Neural progenitor cell (in vitro differentiated cells): Measurements from ENCODE around the gene GFOD1. TPM values are rescaled to one million over a fixed set of nuclear protein-coding genes. Genes with fewer than 3 reads are reported as not detected.

Source experiments
- DNase-seq: peaks from one replicate; pipeline ENCODE4 v3.0.0-alpha.2; 2016; ENCODE audit warnings: low spot score
- H2AFZ ChIP-seq: fragments of 200-600 bp; sonication (generic); replicated peaks from 2 replicates; pipeline ENCODE4 v1.6.1; 2016; ENCODE audit warnings: antibody characterized with exemption
- H3F3A ChIP-seq: fragments of 200-600 bp; sonication (generic); 2 replicates; pipeline ENCODE4 v1.6.1; 2016; ENCODE audit warnings: antibody characterized with exemption, low read depth
- H3K27ac ChIP-seq: fragments of 200-600 bp; sonication (generic); 2 replicates; pipeline ENCODE4 v1.5.1; 2016; ENCODE audit warnings: mild to moderate bottlenecking
- H3K27me3 ChIP-seq: fragments of 200-600 bp; sonication (generic); 2 replicates; pipeline ENCODE4 v1.6.1; 2016; ENCODE audit warnings: mild to moderate bottlenecking, moderate library complexity
- H3K36me3 ChIP-seq: fragments of 200-600 bp; sonication (generic); 2 replicates; pipeline ENCODE4 v1.5.1; 2016
- H3K4me1 ChIP-seq: fragments of 200-600 bp; sonication (generic); 2 replicates; pipeline ENCODE4 v1.6.1; 2016; ENCODE audit warnings: mixed run types
- H3K4me2 ChIP-seq: fragments of 200-600 bp; sonication (generic); 2 replicates; pipeline ENCODE4 v1.6.1; 2016
- H3K4me3 ChIP-seq: fragments of 200-600 bp; sonication (generic); 2 replicates; pipeline ENCODE4 v1.5.1; 2016
- H3K79me2 ChIP-seq: fragments of 200-600 bp; sonication (generic); 2 replicates; pipeline ENCODE4 v1.6.1; 2016; ENCODE audit warnings: low read depth
- H3K9ac ChIP-seq: fragments of 200-600 bp; sonication (generic); 2 replicates; pipeline ENCODE4 v1.6.1; 2016
- H3K9me3 ChIP-seq: fragments of 200-600 bp; sonication (generic); 2 replicates; pipeline ENCODE4 v1.5.1; 2016; ENCODE audit warnings: low read depth
- H4K20me1 ChIP-seq: fragments of 200-600 bp; sonication (generic); 2 replicates; pipeline ENCODE4 v1.6.1; 2016; ENCODE audit warnings: low read depth
- H3K27ac Mint-ChIP-seq: 3 replicates; pipeline ENCODE4 v1.8.0; 2021; ENCODE audit warnings: mixed read lengths
- H3K27me3 Mint-ChIP-seq: 2 replicates; pipeline ENCODE4 v1.8.0; 2022; ENCODE audit warnings: low read depth, mild to moderate bottlenecking, inconsistent platforms, moderate library complexity, mixed read lengths; ENCODE audit not compliant: insufficient read depth
- H3K36me3 Mint-ChIP-seq: 3 replicates; pipeline ENCODE4 v1.8.0; 2021; ENCODE audit warnings: mixed read lengths
- H3K4me1 Mint-ChIP-seq: 3 replicates; pipeline ENCODE4 v1.8.0; 2021; ENCODE audit warnings: mixed read lengths
- H3K4me3 Mint-ChIP-seq: 3 replicates; pipeline ENCODE4 v1.8.0; 2021; ENCODE audit warnings: mild to moderate bottlenecking, moderate library complexity, mixed read lengths
- H3K9me3 Mint-ChIP-seq: 3 replicates; pipeline ENCODE4 v1.8.0; 2020; ENCODE audit warnings: mixed read lengths
- CTCF ChIP-seq: fragments of 200-600 bp; sonication (generic); IDR thresholded peaks from 2 replicates; pipeline ENCODE4 v1.5.1; 2017; ENCODE audit warnings: antibody characterized with exemption, mild to moderate bottlenecking
- EZH2 ChIP-seq: fragments of 200-600 bp; sonication (generic); IDR thresholded peaks from 2 replicates; pipeline ENCODE4 v1.6.1; 2017; ENCODE audit warnings: antibody characterized with exemption, mild to moderate bottlenecking, moderate library complexity
- EZH2phosphoT487 ChIP-seq: fragments of 200-600 bp; sonication (generic); IDR thresholded peaks from 2 replicates; pipeline ENCODE4 v1.6.1; 2017; ENCODE audit warnings: antibody characterized with exemption
- total RNA-seq: library from RNA; depleted of rRNA; stranded (reverse); fragments of >200 nt; gene quantifications from 2 replicates; pipeline ENCODE4 v1.2.3, GENCODE V29; 2015; ENCODE audit warnings: low replicate concordance

Gene GFOD1
- total RNA-seq, 1 donor from 2014 or later, result 1.8 TPM

GRCh38 chr6:13364842-13365241, 122.6 kb downstream of the GFOD1 start:
- Mint-ChIP-seq H3K27ac (no peak overlapping the region), H3K27me3 (peaks cover 2% of the 10 kb centered on the region), H3K4me1 (peaks cover 46% of the 10 kb centered on the region), H3K9me3 (no peaks in the 10 kb centered on the region), H3K4me3 (no peak overlapping the region), H3K36me3 (peaks cover 5% of the 10 kb centered on the region)
- Histone ChIP-seq H3K36me3 (no peaks in the 10 kb centered on the region), H3K79me2 (no peaks in the 10 kb centered on the region), H3K9me3 (no peaks in the 10 kb centered on the region), H3K4me3 (no peak overlapping the region), H3K4me1 (peaks cover 27% of the 10 kb centered on the region), H3K27ac (no peak overlapping the region), H2AFZ (no peak overlapping the region), H3K9ac (no peak overlapping the region), H4K20me1 (no peaks in the 10 kb centered on the region), H3K4me2 (no peak overlapping the region), H3K27me3 (no peaks in the 10 kb centered on the region), H3F3A (peaks cover 11% of the 10 kb centered on the region)
- no peak for DNase-seq
- TF ChIP-seq EZH2phosphoT487, result no peak
- no peak for TF ChIP-seq EZH2
- TF ChIP-seq CTCF, result no peak

GRCh38 chr6:13362412-13362811, 125.0 kb downstream of the GFOD1 start:
- Mint-ChIP-seq H3K4me3 (no peak overlapping the region), H3K27me3 (peaks cover 2% of the 10 kb centered on the region), H3K36me3 (peaks cover 5% of the 10 kb centered on the region), H3K4me1 (peaks cover 46% of the 10 kb centered on the region), H3K27ac (peak overlapping the region; percentile 64), H3K9me3 (no peaks in the 10 kb centered on the region)
- H3F3A ChIP-seq, result peaks cover 14% of the 10 kb centered on the region
- TF ChIP-seq EZH2phosphoT487 (no peak), EZH2 (no peak), CTCF (no peak)
- peaks cover 34% of the 10 kb centered on the region for H3K4me1 ChIP-seq
- H3K27ac ChIP-seq, result no peak overlapping the region
- no peaks in the 10 kb centered on the region for H3K9me3 ChIP-seq
- H3K36me3 ChIP-seq, result no peaks in the 10 kb centered on the region
- no peak overlapping the region for H2AFZ ChIP-seq
- no peak overlapping the region for H3K4me3 ChIP-seq
- H3K79me2 ChIP-seq, result no peaks in the 10 kb centered on the region
- no peaks in the 10 kb centered on the region for H3K27me3 ChIP-seq
- H4K20me1 ChIP-seq, result no peaks in the 10 kb centered on the region
- no peak for DNase-seq
- no peak overlapping the region for H3K9ac ChIP-seq
- no peak overlapping the region for H3K4me2 ChIP-seq

GRCh38 chr6:13360671-13361540, 126.5 kb downstream of the GFOD1 start:
- H3K36me3 Mint-ChIP-seq, result peaks cover 5% of the 10 kb centered on the region
- no peaks in the 10 kb centered on the region for H3K9me3 Mint-ChIP-seq
- H4K20me1 ChIP-seq, result no peaks in the 10 kb centered on the region
- H3K9ac ChIP-seq, result no peak overlapping the region
- no peak overlapping the region for H3K4me3 Mint-ChIP-seq
- peaks cover 30% of the 10 kb centered on the region for H3K4me1 ChIP-seq
- H3F3A ChIP-seq, result peaks cover 9% of the 10 kb centered on the region
- no peaks in the 10 kb centered on the region for H3K27me3 ChIP-seq
- no peak for DNase-seq
- no peaks in the 10 kb centered on the region for H3K79me2 ChIP-seq
- H3K4me3 ChIP-seq, result no peak overlapping the region
- no peaks in the 10 kb centered on the region for H3K27me3 Mint-ChIP-seq
- no peak overlapping the region for H3K4me2 ChIP-seq
- no peaks in the 10 kb centered on the region for H3K9me3 ChIP-seq
- no peak for TF ChIP-seq EZH2
- TF ChIP-seq CTCF, result no peak
- TF ChIP-seq EZH2phosphoT487, result no peak
- no peaks in the 10 kb centered on the region for H3K36me3 ChIP-seq
- peaks cover 49% of the 10 kb centered on the region for H3K4me1 Mint-ChIP-seq
- H3K27ac ChIP-seq, result no peak overlapping the region
- H2AFZ ChIP-seq, result no peak overlapping the region
- H3K27ac Mint-ChIP-seq, result no peak overlapping the region
